Neuron (in vitro differentiated cells): ENCODE measurements around the gene SLC38A9.
A peak's percentile ranks its signal among the peaks of the same experiment; 100 is the strongest.
"Not testable (repeated sequence)": the region's sequence is repeated elsewhere in the genome, so short reads cannot be mapped to it uniquely, and the experiment has no call there.

Source experiments
- H2AFZ ChIP-seq: one replicate; pipeline ENCODE4 v1.6.1; 2013; ENCODE audit warnings: low read depth, mild to moderate bottlenecking, inconsistent platforms, low read length, moderate library complexity
- H3K27me3 ChIP-seq: one replicate; pipeline ENCODE4 v1.6.1; 2013; ENCODE audit warnings: low read length; ENCODE audit not compliant: insufficient read depth
- H3K36me3 ChIP-seq: one replicate; pipeline ENCODE4 v1.6.1; 2013; ENCODE audit warnings: low read length; ENCODE audit not compliant: insufficient read depth
- H3K4me1 ChIP-seq: one replicate; pipeline ENCODE4 v1.6.1; 2013; ENCODE audit warnings: low read length; ENCODE audit not compliant: insufficient read depth
- H3K4me3 ChIP-seq: 2 replicates; pipeline ENCODE4 v1.5.1; 2013; ENCODE audit warnings: mild to moderate bottlenecking, low read length, moderate library complexity
- H3K9me3 ChIP-seq: one replicate; pipeline ENCODE4 v1.6.1; 2013; ENCODE audit warnings: low read length

SLC38A9 gene

GRCh38 chr5:55724281-55724680, 12.2 kb upstream of the SLC38A9 start:
- Histone ChIP-seq H3K27me3 (peaks cover 3% of the 10 kb centered on the region), H3K4me1 (no peaks in the 10 kb centered on the region), H3K36me3 (no peaks in the 10 kb centered on the region), H2AFZ (no peak overlapping the region), H3K9me3 (no peaks in the 10 kb centered on the region), H3K4me3 (no peak overlapping the region)

- H3K36me3 ChIP-seq: no peaks in the 10 kb centered on the region
- peaks cover 5% of the 10 kb centered on the region for H3K9me3 ChIP-seq
- H2AFZ ChIP-seq: no peak overlapping the region
- no peaks in the 10 kb centered on the region for H3K27me3 ChIP-seq
- H3K4me3 ChIP-seq: no peak overlapping the region
- no peaks in the 10 kb centered on the region for H3K4me1 ChIP-seq
Observed at GRCh38 chr5:55720188-55720703, 8.1 kb upstream of the SLC38A9 start.

- H3K9me3 ChIP-seq, H3K27me3 ChIP-seq, H2AFZ ChIP-seq, H3K36me3 ChIP-seq, H3K4me3 ChIP-seq, H3K4me1 ChIP-seq: not testable (repeated sequence)
Observed at GRCh38 chr5:55719026-55719425, 6.9 kb upstream of the SLC38A9 start.

- H3K4me1 ChIP-seq: peaks cover 11% of the 10 kb centered on the region
- H3K4me3 ChIP-seq: no peak overlapping the region
- no peaks in the 10 kb centered on the region for H3K27me3 ChIP-seq
- no peak overlapping the region for H2AFZ ChIP-seq
- H3K9me3 ChIP-seq: peaks cover 5% of the 10 kb centered on the region
- no peaks in the 10 kb centered on the region for H3K36me3 ChIP-seq
Observed at GRCh38 chr5:55715519-55716078, 3.5 kb upstream of the SLC38A9 start.

- Histone ChIP-seq H3K27me3 (no peaks in the 10 kb centered on the region), H3K9me3 (peaks cover 5% of the 10 kb centered on the region), H3K4me1 (peaks cover 11% of the 10 kb centered on the region), H3K4me3 (no peak overlapping the region), H3K36me3 (no peaks in the 10 kb centered on the region), H2AFZ (no peak overlapping the region)
Observed at GRCh38 chr5:55714749-55715148, 2.6 kb upstream of the SLC38A9 start.

GRCh38 chr5:55714339-55714738, 2.2 kb upstream of the SLC38A9 start:
- H2AFZ ChIP-seq: no peak overlapping the region
- H3K36me3 ChIP-seq: no peaks in the 10 kb centered on the region

GRCh38 chr5:55713871-55714270, 1.7 kb upstream of the SLC38A9 start:
- Histone ChIP-seq H3K36me3 (peaks cover under 1% of the 10 kb centered on the region), H3K9me3 (peaks cover 5% of the 10 kb centered on the region), H3K4me1 (peaks cover 11% of the 10 kb centered on the region), H3K4me3 (no peak overlapping the region), H2AFZ (no peak overlapping the region), H3K27me3 (no peaks in the 10 kb centered on the region)

More at GRCh38 chr5:55714339-55714738, 2.2 kb upstream of the SLC38A9 start:
- no peaks in the 10 kb centered on the region for H3K27me3 ChIP-seq
- H3K4me1 ChIP-seq: peaks cover 11% of the 10 kb centered on the region
- peaks cover 5% of the 10 kb centered on the region for H3K9me3 ChIP-seq
- H3K4me3 ChIP-seq: no peak overlapping the region

GRCh38 chr5:55711507-55712022, 559 bp downstream of the SLC38A9 start:
- H3K27me3 ChIP-seq: no peaks in the 10 kb centered on the region
- H2AFZ ChIP-seq: peak overlapping the region; percentile 92
- peaks cover 11% of the 10 kb centered on the region for H3K4me1 ChIP-seq
- H3K9me3 ChIP-seq: peaks cover 3% of the 10 kb centered on the region
- peaks cover 3% of the 10 kb centered on the region for H3K36me3 ChIP-seq
- H3K4me3 ChIP-seq: peak overlapping the region; percentile 86

GRCh38 chr5:55708732-55709131, 3.4 kb downstream of the SLC38A9 start:
- H3K9me3 ChIP-seq: no peaks in the 10 kb centered on the region
- H3K4me3 ChIP-seq: no peak overlapping the region
- no peaks in the 10 kb centered on the region for H3K27me3 ChIP-seq
- peaks cover 5% of the 10 kb centered on the region for H3K36me3 ChIP-seq
- H3K4me1 ChIP-seq: peaks cover 11% of the 10 kb centered on the region
- no peak overlapping the region for H2AFZ ChIP-seq

- no peak overlapping the region for H3K4me3 ChIP-seq
- no peaks in the 10 kb centered on the region for H3K27me3 ChIP-seq
- H3K9me3 ChIP-seq: no peaks in the 10 kb centered on the region
- H2AFZ ChIP-seq: no peak overlapping the region
- peaks cover 12% of the 10 kb centered on the region for H3K36me3 ChIP-seq
- H3K4me1 ChIP-seq: peaks cover 2% of the 10 kb centered on the region
Observed at GRCh38 chr5:55706230-55706629, 5.9 kb downstream of the SLC38A9 start.

GRCh38 chr5:55702598-55703345, 9.4 kb downstream of the SLC38A9 start:
- H3K27me3 ChIP-seq: no peaks in the 10 kb centered on the region
- peaks cover 10% of the 10 kb centered on the region for H3K36me3 ChIP-seq
- H3K4me3 ChIP-seq: no peak overlapping the region
- H3K9me3 ChIP-seq: no peaks in the 10 kb centered on the region
- H3K4me1 ChIP-seq: no peaks in the 10 kb centered on the region
- H2AFZ ChIP-seq: no peak overlapping the region

GRCh38 chr5:55701462-55702103, 10.5 kb downstream of the SLC38A9 start:
- Histone ChIP-seq H3K4me1 (no peaks in the 10 kb centered on the region), H3K27me3 (no peaks in the 10 kb centered on the region), H3K36me3 (peaks cover 13% of the 10 kb centered on the region), H3K9me3 (no peaks in the 10 kb centered on the region), H2AFZ (no peak overlapping the region), H3K4me3 (no peak overlapping the region)

- H3K4me3 ChIP-seq: no peak overlapping the region
- H2AFZ ChIP-seq: no peak overlapping the region
- no peaks in the 10 kb centered on the region for H3K27me3 ChIP-seq
- no peaks in the 10 kb centered on the region for H3K9me3 ChIP-seq
- peaks cover 13% of the 10 kb centered on the region for H3K36me3 ChIP-seq
- no peaks in the 10 kb centered on the region for H3K4me1 ChIP-seq
Observed at GRCh38 chr5:55700745-55701144, 11.4 kb downstream of the SLC38A9 start.
